Measurements from ENCODE around the gene CRADD.
A peak's percentile ranks its signal among the peaks of the same experiment; 100 is the strongest.
"Not testable (repeated sequence)": the region's sequence is repeated elsewhere in the genome, so short reads cannot be mapped to it uniquely, and the experiment has no call there.

Gene CRADD

DNA sequence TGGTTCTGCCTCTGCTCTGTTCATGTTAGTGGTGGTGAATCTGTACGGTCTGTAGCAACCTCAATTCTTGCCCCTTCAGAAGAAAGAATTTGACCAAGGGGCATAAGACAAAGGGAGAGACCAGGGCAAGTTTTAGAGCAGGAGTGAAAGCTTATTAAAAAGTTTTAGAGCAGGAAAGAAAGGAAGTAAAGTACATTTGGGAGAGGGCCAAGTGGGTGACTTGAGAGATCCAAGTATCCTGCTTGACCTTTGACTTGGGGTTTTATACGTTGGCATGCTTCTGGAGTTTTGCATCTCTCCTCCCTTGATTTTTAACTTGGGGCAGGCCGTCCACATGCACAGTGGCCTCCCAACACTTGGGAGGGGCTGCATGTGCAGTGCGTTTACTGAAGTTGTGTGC, 225.0 kb downstream of the CRADD start:
- DNase-seq (ENCODE audit: low read depth), result no peak

DNA sequence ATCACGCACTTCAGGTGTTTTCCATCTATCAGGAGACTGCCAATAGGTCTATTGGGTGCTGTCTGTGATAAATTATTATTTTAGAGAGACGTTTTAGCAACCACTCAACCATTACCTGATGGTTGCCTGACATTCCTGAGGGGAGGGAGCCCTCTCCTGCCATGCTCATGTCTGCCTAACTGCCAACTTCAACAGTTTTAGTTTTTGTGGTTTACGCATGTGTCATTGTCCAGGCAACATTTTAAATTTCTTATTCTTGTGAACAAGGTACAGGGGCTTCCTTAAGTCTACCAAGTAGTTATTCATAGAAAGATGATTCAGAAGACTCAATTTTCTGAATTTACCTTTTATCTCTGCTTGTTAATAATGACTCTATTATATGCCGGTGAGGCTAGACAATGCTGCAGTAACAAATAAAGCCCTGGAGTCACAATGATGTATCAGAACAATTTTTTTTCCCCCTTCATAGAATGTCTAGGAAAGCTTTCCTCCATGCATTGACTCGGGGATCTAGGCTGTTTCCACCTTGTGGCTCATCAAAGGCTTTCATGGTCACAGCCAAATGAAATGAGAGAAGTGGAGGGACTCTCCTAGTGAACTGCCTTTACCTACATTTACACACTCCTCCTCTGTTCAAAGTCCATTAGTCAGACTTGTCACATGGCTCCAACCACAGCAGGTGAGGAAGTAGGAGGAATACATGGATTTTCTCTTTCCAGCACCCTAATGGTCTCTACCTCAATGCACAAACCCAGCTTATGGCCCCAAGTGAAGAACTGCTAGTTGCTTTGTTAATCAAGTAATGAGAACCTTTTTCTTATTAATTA, 225.8 kb downstream of the CRADD start:
- no peak for DNase-seq (ENCODE audit: low read depth)

DNA sequence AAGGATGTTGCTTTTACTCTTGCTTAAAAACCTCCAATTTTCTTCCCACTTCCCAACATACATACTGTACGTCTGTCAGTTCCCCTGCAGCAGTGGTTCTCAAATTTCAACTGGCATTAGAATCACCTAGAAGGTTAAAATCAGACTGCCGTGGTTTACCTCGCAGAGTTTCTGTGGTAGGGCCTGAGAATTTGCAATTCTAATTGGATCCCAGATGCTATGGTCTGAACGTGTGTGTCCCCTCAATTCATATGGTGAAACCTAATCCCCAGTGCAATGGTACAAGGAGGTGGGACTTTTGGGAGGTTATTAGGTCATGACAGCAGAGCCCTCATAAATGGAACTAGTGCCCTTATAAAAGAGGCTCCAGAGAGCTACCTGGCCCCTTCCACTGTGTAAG, 226.9 kb downstream of the CRADD start:
- DNase-seq (ENCODE audit: low read depth), result no peak

DNA sequence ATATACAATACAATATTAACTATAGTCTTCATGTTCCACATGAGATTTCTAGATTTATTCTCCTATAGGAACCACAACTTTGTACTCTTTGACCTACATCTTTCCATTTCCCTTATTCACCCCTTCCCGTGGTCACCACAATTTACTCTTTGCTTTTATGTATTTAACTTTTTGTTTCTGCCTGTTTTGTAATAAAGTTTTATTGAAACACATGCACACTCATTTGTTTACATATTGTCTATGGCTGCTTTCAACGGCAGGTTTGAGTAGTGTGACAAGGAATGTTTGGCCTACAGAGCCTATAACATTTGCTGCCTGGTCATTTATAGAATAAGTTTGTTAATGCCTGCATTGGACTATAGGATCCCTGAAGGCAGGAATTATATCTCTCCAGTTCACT, 231.1 kb downstream of the CRADD start:
- DNase-seq (ENCODE audit: low read depth), result no peak

DNA sequence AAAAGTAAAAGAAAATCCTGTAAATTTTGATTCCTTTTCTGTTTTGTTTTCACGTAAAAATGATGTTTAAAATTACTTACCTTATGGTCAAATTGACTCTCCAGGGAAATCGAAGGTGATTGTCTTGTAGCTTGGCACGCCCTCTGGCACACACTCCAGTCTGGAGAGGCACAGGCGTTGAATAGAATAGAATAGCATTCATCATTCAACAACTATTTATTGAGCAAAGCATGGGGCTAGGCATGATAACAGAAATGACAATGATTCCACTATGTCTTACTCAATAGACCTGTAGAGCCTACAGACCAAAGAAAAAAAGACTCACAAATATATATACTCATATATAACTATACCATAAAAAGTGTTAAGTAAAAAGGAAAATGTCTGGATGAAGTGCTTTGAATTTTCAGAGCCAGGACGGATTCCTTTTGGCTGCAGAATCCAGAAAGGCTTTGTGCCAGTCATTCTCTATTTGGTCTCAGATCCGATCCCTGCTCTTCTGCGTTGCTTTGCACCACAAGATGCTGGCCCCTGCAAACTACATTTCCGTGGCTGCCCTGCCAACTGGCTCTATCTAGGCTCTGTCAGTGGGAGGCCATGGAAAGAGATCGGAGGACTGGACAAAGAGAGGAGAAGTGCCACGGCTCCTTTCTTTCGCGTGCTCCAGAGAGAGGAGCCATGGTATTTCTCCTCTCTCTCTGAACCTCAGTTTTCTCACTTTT, 231.8 kb downstream of the CRADD start:
- no peak for DNase-seq (ENCODE audit: low read depth)

DNA sequence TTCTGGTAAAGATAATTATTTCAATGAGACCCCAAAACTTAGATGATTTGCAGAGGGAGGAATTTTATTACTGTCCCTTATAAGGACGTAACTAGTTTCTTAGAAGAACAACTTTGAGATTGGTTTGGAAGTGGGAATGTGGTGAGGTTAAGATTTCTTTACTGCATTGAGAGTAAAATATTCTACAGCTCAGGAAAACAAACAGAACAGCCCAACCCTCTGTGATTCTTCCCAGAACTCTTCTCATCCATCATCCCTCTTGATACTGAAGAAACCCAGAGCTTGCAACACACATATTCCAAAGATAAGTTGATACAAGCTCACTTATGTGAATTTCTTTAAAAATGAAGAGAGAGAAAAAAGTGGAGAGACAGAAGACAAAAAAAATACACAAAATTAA, 234.2 kb downstream of the CRADD start:
- no peak for DNase-seq (ENCODE audit: low read depth)

DNA sequence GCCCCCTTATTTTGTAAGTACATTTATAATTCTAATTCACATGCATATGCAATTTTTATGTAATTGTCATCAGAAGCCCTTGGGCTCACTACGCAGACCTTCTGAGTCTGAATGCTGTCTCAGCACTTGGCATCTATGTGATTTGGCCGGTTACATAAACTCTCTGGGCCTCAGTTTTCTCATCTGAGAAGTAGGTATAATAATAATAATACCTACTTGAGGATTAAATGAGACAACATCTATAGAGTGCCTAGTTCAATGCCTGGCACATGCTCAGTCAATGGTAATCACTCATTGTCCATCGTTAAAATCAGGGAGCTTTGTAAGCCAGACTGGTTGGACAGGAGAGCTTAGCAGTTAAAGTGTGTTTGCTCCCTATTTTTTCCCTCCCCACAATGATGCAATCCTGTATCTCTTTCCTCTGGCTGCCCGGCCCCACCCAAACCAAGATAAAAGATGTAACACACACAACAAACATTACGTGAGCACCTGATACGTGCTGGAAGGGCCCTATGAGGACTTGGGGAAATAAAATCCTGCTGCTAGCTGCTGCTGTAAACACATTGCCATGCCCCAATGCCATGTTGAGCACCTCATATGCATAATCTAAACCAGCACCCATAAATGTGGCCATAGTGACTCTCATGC, 235.0 kb downstream of the CRADD start:
- no peak for DNase-seq (ENCODE audit: low read depth)

DNA sequence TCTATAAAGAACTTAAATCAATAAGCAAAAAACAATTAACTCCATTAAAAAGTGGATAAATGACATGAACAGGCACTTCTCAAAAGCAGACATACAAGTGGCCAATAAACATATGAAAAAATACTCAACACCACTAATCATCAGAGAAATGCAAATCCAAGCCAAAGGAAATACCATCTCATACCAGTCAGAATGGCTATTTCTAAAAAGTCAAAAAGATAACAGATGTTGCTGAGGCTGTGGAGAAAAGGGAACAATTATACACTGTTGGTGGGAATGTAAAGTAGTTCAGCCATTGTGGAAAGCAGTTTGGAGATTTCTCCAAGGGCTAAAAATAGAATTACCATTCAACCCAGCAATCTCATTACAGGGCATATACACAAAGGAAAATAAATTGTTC, 236.7 kb downstream of the CRADD start:
- peak; percentile 70 for DNase-seq (ENCODE audit: low read depth)

DNA sequence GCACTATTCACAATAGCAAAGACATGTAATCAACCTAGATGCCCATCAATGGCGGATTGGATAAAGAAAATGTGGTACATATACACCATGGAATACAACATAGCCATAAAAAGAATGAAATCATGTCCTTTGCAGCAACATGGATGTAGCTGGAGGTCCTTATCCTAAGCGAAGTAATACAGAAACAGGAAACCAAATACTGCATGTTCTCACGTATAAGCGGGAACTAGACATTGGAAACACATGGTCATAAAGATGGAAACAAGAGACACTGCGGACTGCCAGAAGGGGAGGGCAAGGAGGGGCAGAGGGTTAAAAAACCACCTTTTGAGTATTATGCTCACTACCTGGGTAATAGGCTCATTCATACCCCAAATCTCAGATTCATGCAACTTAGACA, 237.1 kb downstream of the CRADD start:
- DNase-seq (ENCODE audit: low read depth), result no peak

DNA sequence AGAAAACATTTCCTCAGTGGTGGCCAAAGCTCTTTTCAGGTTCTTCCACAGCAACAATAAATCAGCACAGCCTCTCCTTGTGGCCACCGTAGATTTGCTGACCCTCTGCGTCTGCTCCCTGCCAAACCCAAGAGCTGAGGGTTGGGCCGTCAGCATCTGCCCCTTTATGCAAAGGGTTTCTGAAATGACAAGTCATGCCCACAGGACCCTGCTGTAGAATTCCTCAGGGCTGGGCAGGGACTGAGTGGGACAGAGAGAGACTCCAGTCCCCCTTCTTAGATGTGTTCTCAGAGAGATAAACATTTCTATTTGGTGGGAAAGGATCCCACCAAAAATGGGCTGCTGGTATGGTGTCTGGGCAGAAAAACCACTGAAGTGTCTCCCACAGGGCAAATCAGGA, 238.2 kb downstream of the CRADD start:
- no peak for DNase-seq (ENCODE audit: low read depth)

DNA sequence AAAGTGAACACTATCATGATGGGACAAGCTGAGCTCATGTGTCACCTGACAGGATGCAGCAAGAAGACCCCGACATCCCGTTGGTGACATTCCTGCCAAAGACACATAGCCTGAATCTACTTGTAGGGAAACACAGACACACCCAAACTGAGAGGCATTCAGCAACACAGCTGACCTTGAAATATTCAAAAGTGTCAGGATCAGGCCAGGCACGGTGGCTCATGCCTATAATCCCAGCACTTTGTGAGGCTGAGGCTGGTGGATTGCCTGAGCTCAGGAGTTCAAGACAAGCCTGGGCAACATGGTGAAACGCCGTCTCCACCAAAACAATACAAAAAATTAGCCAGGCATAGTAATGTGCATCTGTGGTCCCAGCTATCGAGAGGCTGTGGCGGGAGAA, 239.2 kb downstream of the CRADD start:
- DNase-seq (ENCODE audit: low read depth), result no peak

DNA sequence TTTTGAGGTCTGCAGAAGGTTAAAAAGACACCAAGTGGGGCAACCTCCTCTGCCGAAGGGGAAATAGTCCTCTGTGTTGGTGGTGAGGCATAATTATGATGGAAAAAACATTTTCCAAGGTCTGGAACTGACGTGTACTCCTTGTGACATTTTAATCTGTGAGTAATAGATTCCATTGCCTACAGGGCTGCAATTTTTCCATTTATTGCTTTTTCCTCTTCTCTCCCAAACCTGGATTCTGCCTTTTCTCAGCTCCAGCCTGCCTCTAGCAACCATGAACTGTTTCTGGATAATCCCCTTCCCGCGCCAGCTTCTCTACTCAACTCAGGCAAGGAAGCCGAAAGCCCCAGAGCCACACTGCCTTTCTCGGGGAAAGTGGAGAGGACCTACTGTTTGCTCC, 241.1 kb downstream of the CRADD start:
- peak; percentile 89 for DNase-seq (ENCODE audit: low read depth)

DNA sequence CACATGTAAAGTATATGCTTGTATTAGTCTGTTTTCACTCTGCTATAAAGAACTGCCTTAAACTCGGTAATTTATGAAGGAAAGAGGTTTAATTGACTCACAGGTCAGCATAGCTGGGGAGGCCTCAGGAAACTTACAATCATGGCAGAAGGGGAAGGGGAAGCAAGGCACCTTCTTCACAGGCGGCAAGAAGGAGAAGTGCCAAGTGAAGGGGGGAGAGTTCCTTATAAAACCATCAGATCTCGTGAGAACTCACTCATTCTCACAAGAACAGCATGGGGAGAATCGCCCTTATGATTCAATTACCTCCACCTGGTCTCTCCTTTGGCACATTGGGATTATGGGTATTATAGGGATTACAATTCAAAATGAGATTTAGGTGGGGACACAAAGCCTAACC, 241.7 kb downstream of the CRADD start:
- DNase-seq (ENCODE audit: low read depth), result no peak

DNA sequence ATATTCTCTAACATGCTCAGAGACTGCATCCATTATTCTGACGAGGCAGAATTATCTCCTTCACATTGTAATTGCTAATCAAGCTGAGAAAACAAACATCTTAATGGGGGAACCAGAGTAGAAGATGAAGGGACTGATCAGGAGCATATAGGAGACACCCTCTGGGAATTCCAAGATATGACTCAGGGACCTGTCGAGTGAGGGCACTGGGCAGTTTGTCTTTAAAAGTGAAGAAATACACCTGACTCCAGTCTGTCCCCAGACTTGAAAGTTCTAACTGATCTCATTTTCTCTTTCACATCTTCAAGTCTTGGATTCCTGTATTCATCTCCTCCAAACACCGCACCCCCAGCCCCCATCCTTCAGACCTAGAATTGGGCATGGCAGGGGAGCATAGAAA, 244.3 kb downstream of the CRADD start:
- no peak for DNase-seq (ENCODE audit: low read depth)

DNA sequence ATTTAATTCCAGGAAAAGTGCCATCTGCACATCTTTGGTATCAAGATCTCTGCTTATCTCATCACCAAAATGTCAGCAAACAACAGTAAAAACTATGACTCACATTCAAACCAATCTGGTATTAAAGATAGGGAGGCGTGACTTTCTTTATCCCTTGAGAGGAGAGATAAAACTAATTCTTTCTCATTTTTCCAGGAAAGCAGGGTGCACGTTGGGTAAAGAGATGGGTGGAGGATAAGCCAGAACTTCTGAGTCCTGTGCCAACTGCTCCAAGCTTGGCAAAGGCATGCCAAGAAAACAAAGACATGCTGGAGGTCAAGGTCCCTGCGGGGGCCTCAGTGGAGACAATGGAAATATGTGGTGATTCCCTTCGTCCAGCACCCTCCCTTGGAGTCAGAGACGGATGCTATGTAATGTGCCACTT, 245.4 kb downstream of the CRADD start:
- peak; percentile 13 for DNase-seq (ENCODE audit: low read depth)

DNA sequence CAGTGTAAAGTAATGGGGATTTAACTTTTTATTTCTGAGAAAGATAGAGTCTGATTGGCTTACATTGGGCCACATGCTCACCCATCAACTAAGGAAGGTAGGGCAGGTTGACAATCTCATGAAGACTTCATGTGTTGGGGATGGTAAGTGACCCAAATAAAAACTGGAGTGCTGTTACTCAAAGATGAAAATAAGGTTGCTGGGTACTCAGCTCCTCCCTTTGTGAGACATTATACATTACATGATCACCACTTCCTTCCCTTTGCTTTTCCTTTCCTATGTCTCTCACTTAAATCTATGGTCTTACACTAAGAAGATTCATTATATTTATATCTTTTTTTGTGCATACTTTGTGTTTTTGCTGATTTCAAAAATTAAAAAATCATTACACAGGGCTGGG, 247.2 kb downstream of the CRADD start:
- no peak for DNase-seq (ENCODE audit: low read depth)

DNA sequence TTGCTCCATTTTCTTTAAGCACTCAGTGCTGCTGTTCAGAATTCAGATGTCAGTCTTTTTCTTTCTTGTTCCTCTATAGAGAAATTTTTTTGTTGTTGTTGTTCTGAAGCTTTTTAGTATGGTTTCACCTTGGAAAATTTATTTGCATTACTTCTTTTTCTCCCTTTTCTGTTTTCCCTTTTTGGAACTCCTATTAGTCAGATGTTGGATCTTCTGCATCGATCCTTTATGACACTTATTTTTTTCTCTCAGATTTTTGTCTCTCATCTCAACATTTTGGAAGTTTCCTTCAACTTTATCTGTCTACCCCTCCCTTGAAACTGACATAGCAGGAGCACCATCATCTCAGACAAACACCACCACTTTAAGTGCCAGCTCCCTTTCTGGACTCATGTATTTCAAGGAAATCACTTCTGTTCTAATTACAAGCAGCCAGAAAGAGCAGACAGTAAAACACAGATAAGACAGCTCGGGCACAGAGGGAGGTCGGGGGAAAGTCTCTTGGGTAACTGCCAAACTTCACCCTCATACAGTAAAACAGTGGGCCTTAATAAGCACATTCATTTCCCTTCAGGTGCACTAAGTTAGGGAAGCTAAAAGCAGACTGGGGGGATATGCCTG, 248.5 kb downstream of the CRADD start:
- no peak for DNase-seq (ENCODE audit: low read depth)

DNA sequence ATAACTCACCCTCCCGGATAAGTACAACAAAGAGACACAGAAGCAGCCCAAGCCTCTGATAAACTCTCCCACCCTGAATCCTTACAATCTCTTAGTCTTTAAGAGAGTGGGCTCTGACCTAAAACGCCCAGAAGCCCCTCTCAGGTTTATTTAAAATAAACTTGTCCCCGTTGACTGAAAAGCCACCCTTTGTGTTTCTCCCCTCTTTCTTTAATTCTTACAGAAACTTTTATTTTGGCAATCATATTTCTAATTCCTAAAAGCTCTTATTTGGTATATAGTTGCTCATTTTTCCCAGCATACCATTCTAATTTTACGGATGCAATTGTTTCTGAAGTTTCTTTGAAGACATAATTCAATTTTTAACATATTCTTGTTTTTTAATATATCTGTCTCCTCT, 249.1 kb downstream of the CRADD start:
- no peak for DNase-seq (ENCODE audit: low read depth)

DNA sequence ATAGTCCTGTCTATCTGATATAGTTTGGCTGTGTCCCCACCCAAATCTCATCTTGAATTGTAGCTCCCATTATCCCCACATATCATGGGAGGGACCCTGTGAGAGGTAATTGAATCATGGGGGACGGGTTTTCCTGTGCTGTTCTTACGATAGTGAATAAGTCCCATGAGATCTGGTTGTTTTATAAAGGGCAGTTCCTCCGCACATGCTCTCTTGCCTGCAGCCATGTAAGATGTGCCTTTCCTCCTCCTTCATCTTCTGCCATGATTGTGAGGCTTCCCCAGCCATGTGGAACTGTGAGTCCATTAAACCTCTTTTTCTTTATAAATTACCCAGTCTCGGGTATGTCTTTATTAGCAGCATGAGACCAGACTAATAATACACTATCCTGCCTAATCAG, 251.9 kb downstream of the CRADD start:
- DNase-seq (ENCODE audit: low read depth), result not testable (repeated sequence)

DNA sequence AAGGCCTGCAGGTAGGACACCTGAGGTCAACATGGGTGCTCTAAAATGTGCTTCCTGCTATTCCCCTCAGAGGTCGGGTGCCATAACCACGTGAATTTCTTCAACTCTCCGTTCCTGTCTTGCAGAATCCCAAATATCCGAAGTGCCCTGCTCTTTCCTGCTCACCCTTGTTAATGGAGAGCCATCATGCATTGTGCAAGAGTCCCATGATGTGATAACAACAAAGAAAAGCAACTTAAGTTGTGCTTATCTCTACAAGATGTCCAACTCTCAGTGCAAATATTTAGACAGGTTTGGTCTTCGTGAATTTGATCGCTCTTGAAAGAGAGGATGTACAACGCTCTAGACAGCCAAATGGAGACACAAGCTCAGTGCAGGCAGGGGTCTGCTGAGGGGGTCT, 260.6 kb downstream of the CRADD start:
- no peak for DNase-seq (ENCODE audit: low read depth)

DNA sequence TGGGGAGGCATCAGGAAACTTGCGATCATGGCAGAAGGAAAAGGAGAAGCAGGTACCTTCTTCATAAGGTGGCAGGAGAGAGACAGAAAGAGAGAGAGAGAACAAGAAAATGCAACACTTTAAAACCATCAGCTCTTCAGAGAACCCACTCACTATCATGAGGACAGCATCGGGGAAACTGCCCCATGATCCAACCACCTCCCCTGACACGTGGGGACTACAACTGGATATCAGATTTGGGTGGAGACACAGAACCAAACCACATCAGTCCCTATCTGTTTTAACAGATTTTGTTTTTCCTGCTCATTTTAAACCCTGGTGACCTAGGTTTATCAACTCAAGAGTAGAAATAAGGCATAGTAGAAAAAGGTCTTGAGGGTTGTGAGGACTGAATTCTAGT, 261.1 kb downstream of the CRADD start:
- no peak for DNase-seq (ENCODE audit: low read depth)

DNA sequence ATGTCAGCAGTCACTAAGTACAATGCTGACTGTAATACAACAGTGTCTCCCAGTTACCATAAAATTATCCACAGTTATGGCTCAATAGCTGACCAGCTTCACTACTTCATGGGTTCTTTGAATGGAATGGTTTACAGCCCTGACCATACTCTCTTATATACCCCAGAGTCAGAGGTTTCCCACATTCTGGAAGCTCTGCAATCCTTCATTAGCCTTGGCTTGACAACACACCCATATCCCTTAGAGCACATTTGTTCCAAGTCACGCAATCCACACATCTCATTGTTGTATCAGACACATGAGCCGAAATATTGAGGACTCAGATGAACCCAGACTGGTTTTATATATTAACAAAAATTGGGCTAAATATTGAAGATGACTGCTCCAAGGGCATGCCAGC, 261.8 kb downstream of the CRADD start:
- peak; percentile 33 for DNase-seq (ENCODE audit: low read depth)
